NCI-H187 treated with DMSO at 0.1 percent for 48 hours (cell line): ENCODE measurements around the gene CHTF18.

Experiments used
- DNase-seq: peaks from one replicate; lab custom pipeline; 2025; lab: John Stamatoyannopoulos, UW

The CHTF18 gene

GRCh38 chr16:794091-794822, 5.8 kb downstream of the CHTF18 start:
- no peak for DNase-seq

- DNase-seq, result no peak
Observed at GRCh38 chr16:794853-795466, 6.5 kb downstream of the CHTF18 start.

- DNase-seq, result no peak
Observed at GRCh38 chr16:795580-796229, 7.3 kb downstream of the CHTF18 start.

DNA sequence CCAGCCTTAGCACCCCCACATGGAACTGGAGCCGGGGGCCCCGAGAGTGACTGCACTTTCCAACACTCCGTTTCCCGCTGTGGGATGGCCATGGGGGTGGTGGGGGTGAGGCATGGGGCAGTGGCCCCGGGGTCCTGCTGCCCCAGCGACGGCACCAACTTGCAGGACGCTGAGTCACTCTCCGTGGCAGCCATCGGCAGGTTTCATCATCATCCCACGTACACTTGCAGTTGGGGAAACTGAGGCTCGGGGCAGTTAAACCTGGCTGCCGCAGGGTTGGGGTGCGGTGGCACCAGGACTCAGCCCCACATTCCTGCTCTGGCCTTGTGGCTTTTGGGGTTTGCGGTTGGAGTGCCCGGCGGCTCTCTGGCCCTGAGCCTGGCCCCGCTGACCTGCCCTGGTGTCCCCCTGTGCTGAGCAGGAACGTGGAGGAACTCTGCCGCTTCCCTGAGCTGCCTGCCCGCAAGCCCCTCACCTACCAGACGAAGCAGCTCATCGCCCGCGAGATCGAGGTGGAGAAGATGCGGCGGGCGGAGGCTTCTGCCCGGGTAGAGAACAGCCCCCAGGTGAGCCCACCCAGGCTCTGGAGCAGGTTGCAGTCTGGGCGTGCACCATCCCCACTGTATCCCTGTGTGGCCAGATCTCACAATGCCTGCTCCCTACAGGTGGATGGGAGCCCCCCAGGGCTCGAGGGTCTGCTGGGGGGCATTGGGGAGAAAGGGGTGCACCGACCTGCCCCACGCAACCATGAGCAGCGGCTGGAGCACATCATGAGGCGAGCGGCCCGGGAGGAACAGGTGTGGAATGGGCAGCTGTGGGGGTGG, 8.1 kb downstream of the CHTF18 start:
- DNase-seq, result no peak

GRCh38 chr16:797120-797420, 8.7 kb downstream of the CHTF18 start:
- no peak for DNase-seq

DNA sequence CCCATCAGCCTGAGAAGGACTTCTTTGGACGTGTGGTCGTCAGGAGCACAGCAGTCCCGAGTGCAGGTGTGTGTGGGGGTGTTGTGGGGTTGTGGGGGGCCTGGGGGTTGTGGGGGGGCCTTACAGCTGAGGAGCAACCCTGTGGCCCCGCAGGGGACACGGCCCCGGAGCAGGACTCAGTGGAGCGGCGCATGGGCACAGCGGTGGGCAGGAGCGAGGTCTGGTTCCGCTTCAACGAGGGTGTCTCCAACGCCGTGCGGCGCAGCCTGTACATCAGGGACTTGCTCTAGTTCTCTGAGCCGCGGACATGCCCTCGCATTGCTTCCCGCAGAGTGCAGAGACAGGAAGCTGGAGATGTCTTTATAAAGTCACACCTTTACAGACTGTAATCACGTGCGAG, 9.3 kb downstream of the CHTF18 start:
- DNase-seq, result no peak

GRCh38 chr16:798666-799065, 10.2 kb downstream of the CHTF18 start:
- no peak for DNase-seq

GRCh38 chr16:799111-799947, 10.9 kb downstream of the CHTF18 start:
- DNase-seq, result no peak

DNA sequence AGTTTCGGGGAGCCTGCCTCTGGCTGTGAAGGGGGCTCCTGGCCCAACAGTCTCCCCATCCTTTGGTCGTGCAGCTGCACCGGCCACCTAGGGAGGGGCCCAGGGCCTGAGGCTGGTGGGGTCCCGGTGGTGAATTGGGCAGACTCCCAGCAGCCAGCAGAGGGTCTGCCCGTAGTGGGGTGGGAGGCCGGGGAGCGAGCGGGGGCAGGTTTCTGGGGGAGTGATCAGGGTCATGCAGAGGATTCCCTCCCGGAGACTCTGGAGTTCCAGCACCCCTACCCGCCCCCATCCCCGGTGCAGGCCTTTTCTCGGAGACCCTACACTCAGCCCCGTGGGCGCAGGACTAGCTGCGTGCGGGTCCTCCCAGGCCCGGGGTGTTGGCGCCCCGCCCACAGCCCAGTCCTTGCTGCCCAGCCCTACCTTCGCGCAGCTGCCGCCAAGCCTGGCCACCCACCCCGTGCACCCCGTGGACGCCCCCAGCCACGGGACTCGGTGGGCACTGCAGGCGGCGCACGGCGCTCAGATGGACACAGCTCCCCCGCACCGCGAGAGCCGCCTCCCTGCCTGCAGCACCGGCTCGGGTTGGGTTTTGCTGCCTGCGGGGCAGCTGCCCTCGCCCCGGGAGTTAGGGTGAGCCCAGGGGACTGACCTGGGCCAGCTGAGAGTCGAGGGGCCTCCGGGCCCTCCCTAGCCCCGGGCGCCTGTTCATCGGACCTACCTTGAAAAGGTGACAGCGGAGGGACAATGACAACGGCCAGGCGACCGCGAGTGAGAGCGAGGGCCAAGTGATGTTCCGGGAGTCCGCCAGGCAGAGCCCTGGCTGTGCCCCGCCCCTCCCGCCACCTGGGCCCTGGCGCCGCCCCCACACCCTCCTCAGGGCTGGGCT, 11.8 kb downstream of the CHTF18 start, which contains the start of gene GNG13:
TSS of gene GNG13 (minus strand) at position 787 of the 886 bp plus-strand sequence. CDS start 1,657 bp downstream, outside the sequence.
- DNase-seq, result no peak

- DNase-seq, result no peak
Observed at GRCh38 chr16:800834-801511, 12.6 kb downstream of the CHTF18 start.

GRCh38 chr16:801584-802363, 13.4 kb downstream of the CHTF18 start:
- no peak for DNase-seq

- no peak for DNase-seq
Observed at GRCh38 chr16:802461-802860, 14.0 kb downstream of the CHTF18 start.

GRCh38 chr16:802914-803753, 14.7 kb downstream of the CHTF18 start:
- no peak for DNase-seq

DNA sequence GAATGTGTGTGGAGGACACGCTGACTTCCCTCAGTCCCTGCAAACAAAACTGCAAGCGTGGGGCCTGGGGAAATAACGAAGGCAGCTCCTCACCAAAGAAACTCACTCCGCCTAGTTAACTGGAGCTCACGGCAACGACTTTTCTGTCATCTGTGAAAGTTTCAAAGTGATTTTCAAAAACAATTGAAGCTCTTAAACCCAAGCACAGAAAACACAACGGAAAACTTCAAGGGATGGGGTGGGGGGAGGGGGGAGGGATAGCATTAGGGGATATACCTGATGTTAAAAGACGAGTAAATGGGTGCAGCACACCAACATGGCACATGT, 15.3 kb downstream of the CHTF18 start:
- DNase-seq, result no peak

DNA sequence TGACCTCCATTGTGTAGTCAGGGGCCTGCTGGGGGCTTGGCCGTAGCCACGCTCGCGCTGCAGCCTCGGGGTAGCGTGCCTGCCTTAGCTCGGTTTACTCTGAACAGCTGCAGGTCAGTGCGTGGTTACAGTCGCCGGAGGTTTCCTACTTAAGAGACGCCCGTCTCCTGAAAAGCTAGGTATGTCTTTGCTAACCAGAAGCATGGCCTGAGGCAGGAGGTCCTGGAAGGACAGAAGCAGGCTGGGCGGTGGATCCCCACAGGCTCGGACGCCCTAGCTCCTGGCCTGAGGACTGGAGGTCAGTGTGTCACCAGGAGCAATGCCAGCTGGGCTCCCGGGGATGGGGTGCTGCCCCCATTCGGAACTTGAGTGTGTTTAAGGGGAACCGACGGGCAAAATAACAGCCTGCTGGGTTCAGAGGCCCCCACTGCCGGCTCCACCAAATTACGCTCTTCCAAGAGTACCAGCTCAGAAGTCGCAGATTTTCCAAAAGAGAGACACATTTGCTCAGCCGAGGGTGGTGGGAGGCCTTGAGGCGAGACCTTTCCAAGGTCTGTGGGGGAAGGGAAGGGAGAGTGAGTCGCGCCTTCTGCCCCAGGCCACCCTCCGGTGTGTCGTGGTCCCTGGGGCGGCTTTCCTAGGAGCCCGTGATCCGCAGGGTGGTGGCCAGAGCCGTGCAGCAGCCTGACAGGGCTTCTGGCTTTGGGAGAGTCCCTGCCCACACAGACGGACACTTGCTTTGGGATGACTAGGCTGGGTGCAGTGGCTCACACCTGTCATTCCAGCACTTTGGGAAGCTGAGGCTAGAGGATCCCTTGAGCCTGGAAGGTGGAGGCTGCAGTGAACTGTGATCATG, 16.0 kb downstream of the CHTF18 start:
- DNase-seq, result no peak

DNA sequence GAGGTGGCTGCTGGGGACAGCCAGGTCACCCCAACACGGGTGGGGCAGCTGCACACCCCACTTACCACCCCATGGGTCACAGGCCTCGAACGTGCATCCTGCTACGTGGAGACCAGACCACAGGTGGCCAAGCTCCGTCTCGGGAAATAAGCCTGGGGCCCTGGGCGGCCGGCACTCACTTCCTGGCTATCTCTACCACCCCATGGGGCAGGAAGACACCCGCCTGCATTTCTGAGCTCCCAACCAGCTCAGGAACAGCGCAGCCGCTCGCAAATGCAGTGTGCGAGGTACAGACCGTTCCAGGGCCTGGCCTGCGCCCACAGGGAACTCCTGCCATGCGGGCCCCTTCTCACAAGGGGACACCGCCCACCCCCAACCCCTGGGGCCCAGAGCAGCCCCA, 17.1 kb downstream of the CHTF18 start:
- no peak for DNase-seq

- peak; percentile 72 for DNase-seq
Observed at GRCh38 chr16:807347-808084, 19.1 kb downstream of the CHTF18 start.
